A549 treated with DMSO at 1 μM for 4 hours (cell line): ENCODE measurements around the gene COL9A3. TPM values are rescaled to one million over a fixed set of nuclear protein-coding genes. Genes with fewer than 3 reads are reported as not detected.

ENCODE experiments used
- total RNA-seq: library from RNA; stranded (reverse); fragments of 200-300 nt; extraction: Qiagen RNA extraction; gene quantifications from 5 replicates; pipeline ENCODE4 v1.2.3, GENCODE V29; 2022; ENCODE audit warnings: low read depth

COL9A3 gene
- 0.30 to 0.65 TPM (median 0.36 TPM) in 5 replicates for total RNA-seq

DNA sequence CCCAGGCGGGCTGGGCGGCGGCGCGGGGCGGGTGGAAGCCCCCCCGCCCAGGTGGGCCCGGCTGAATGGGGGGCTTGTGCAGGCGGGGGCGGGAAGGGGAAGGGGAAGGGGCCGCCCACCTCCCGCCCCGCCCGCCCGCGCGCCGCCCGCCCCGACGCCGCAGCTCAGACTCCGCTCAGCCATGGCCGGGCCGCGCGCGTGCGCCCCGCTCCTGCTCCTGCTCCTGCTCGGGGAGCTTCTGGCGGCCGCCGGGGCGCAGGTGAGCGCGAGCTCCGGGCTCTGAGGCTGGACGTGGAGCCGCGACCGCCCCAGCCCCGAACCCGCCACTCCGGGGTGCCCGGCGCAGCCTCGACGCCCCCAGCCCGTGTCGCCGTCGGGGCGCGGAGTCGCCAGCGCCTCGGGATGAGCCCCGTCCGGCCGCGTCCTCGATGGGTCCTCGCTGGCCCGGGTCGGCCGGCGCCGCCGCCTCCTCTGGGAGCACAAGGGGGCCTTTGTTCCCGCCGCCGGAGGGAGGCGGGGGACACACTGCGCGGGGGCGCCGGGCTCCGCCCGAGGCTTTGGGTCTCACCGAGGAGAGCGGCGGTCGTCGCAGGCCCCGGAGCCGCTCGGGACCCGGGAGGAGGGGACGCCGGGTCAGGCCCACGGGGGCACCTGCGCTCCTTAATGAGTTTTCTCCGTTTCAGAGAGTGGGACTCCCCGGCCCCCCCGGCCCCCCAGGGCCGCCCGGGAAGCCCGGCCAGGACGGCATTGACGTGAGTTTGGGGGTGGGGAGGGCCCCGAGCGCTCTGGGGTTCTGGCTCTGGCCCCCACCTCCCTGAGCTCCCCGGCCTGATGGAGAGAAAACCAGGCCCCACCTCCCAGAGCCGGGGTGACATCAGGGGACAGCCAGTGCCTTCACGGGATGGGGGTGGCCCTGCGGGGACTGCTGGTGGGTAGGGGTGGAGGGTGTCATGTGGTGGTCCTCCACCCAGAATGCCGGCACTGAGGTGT lies at the start of gene COL9A3:
Gene COL9A3 (plus strand): TSS at position 167 of the 990 bp plus-strand sequence. CDS start 15 bp downstream, at position 182.

DNA sequence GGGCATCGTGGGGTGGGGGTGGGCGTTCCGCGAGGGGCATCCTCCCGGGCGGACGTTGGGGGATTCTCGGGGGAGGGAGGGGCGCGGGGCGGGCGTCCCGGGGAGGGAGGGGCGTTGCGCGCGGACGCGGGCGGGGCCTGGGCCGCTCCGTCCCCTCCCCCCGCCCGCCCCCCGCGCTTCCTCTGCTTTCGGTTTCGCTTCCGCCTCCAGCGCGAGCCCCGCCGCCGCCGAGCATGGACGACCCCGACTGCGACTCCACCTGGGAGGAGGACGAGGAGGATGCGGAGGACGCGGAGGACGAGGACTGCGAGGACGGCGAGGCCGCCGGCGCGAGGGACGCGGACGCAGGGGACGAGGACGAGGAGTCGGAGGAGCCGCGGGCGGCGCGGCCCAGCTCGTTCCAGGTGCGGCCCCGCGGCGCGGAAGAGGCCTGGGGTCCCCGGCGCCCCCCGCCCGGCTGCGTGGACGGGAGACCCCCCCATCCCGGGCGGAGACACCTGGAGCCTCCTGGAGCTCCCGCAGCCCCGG lies 12.2 kb upstream of the COL9A3 start, which contains the start of gene OGFR:
Gene OGFR (plus strand): TSS at position 209 of the 528 bp plus-strand sequence. CDS start 25 bp downstream, at position 234.

DNA sequence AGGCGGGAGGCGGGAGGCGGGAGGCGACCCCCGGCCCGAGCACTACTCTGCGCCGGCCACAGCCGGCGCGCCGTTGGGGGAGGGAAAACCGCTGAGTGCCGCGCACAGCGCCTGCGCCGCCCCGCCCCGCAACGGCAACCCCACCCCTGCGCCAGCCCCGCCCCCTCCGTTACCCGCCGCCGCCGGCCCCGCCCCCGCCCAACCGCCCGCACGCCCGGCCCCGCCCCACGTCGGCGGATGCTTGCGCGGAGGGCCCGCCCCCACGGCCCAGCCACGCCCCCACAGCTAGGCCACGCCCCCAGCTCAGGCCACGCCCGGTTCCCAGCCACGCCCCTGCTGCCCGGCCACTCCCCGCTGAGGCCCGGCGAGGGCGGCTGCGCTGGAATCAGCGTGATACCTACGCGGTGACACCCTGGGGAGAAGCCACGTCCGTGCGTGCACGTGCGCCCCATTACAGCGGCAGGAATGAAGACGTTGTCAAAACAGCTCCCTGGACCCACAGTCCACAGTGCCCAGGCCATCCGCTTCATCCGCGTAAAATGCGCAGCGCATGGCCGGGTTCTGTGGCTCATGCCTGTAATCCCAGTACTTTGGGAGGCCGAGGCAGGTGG lies 45.0 kb downstream of the COL9A3 start, which contains the start of gene TCFL5:
Gene TCFL5 (minus strand): TSS at position 97 of the 611 bp plus-strand sequence. CDS start 152 bp downstream, outside the sequence.

Other genes starting within 250 kb of the COL9A3 start
- 4.9 to 10.2 TPM (median 8.5 TPM) in 5 replicates for gene SLCO4A1, start 174.5 kb upstream of the COL9A3 start, total RNA-seq
- gene NTSR1, start 108.2 kb upstream of the COL9A3 start, total RNA-seq = 0.10 to 0.33 TPM (median 0.20 TPM) in 5 replicates
- gene MRGBP, start 20.6 kb upstream of the COL9A3 start, total RNA-seq = 20.8 to 27.2 TPM (median 25.5 TPM) in 5 replicates
- 41.0 to 50.0 TPM (median 45.5 TPM) in 5 replicates for gene OGFR, start 12.2 kb upstream of the COL9A3 start, total RNA-seq
- 3.8 to 5.8 TPM (median 4.6 TPM) in 5 replicates for gene TCFL5, start 44.8 kb downstream of the COL9A3 start, total RNA-seq
- 24.0 to 26.1 TPM (median 25.8 TPM) in 5 replicates for gene DIDO1, start 109.5 kb downstream of the COL9A3 start, total RNA-seq
- gene GID8, start 121.1 kb downstream of the COL9A3 start, total RNA-seq = 21.8 to 23.7 TPM (median 23.3 TPM) in 5 replicates
- 0.02 to 0.19 TPM (median 0.09 TPM) in 3 of 5 replicates, not detected in the others for gene SLC17A9, start 135.7 kb downstream of the COL9A3 start, total RNA-seq
- gene BHLHE23, start 189.9 kb downstream of the COL9A3 start, total RNA-seq = not detected in 5 replicates